Activated CD8-positive, alpha-beta T cell treated with anti-CD3 and anti-CD28 coated beads, Interleukin-2, amount 10 ng/mL, durations not matched to agents 7 days and 5 days (primary cell): ENCODE results near the gene FTO. TPM values are rescaled to one million over a fixed set of nuclear protein-coding genes. Genes with fewer than 3 reads are reported as not detected.

Source experiments
- ATAC-seq: fragments of 150-1000 bp; cut with Tn5 transposase; one replicate; pipeline ENCODE4 v1.10.0; 2021; ENCODE audit warnings: moderate library complexity
- CTCF ChIA-PET: fragments of 350-600 bp; sonication (Branson Sonifier 250); formaldehyde crosslinking; loops from one replicate; lab custom pipeline; 2021; ENCODE audit warnings: antibody characterized with exemption; lab: Charles Lee
- POLR2A ChIA-PET: fragments of 350-600 bp; sonication (Branson Sonifier 250); formaldehyde crosslinking; loops from one replicate; lab custom pipeline; 2021; ENCODE audit warnings: antibody characterized with exemption; lab: Charles Lee
- DNase-seq: peaks from one replicate; pipeline ENCODE4 v3.0.0-alpha.2; 2020
- H3K27ac Mint-ChIP-seq: one replicate; pipeline ENCODE4 v1.8.0; 2021; ENCODE audit warnings: mild to moderate bottlenecking, mixed read lengths
- H3K27me3 Mint-ChIP-seq: one replicate; pipeline ENCODE4 v1.8.0; 2021; ENCODE audit warnings: low read depth, mixed read lengths
- H3K36me3 Mint-ChIP-seq: one replicate; pipeline ENCODE4 v1.8.0; 2021; ENCODE audit warnings: low read depth, mixed read lengths
- H3K4me1 Mint-ChIP-seq: one replicate; pipeline ENCODE4 v1.8.0; 2021; ENCODE audit warnings: low read depth, mixed read lengths
- H3K4me3 Mint-ChIP-seq: one replicate; pipeline ENCODE4 v1.8.0; 2021; ENCODE audit warnings: mild to moderate bottlenecking, mixed read lengths
- H3K9me3 Mint-ChIP-seq: one replicate; pipeline ENCODE4 v1.8.0; 2022; ENCODE audit warnings: mixed read lengths; ENCODE audit not compliant: insufficient read depth
- total RNA-seq, 2 experiments: library from RNA; stranded (reverse); gene quantifications; one replicate each; pipeline ENCODE4 v1.2.3, GENCODE V29; 2021

Gene FTO
- total RNA-seq, 2 experiments from 2014 or later = 40.2 to 44.5 TPM

DNA sequence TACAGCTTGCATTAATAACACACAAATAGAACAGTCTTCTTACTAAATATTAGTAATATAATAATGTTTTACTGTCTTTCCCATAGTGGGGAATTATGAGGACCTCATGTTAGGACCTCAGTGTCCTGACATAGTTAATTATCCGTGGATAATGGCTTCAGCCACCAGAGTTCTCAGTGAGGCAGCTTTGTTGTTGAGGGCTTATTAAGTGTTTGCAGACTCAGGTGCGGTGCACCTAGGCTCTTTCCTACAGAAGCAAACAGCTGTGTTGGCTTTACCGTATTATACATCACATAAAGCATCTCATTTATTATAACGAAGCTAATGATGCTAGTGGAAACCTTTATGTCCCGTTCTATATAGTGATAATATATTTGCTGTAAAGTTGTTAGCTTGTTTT is 246.7 kb downstream of the FTO start:
- CTCF ChIA-PET = interaction anchor here (1.1 to 1.8 kb wide), 3 partner anchors 9 to 401 kb away, joined by 3 to 5 read pairs (median 4); no protein-coding TSS in a partner anchor
- no peaks in the 10 kb centered on the region for H3K9me3 Mint-ChIP-seq
- H3K27me3 Mint-ChIP-seq = no peaks in the 10 kb centered on the region
- POLR2A ChIA-PET = no interaction called here
- H3K27ac Mint-ChIP-seq = no peak overlapping the region
- H3K36me3 Mint-ChIP-seq = peaks cover 2% of the 10 kb centered on the region
- ATAC-seq (no peak), DNase-seq (no peak)
- H3K4me3 Mint-ChIP-seq = no peak overlapping the region
- H3K4me1 Mint-ChIP-seq = peaks cover 30% of the 10 kb centered on the region

DNA sequence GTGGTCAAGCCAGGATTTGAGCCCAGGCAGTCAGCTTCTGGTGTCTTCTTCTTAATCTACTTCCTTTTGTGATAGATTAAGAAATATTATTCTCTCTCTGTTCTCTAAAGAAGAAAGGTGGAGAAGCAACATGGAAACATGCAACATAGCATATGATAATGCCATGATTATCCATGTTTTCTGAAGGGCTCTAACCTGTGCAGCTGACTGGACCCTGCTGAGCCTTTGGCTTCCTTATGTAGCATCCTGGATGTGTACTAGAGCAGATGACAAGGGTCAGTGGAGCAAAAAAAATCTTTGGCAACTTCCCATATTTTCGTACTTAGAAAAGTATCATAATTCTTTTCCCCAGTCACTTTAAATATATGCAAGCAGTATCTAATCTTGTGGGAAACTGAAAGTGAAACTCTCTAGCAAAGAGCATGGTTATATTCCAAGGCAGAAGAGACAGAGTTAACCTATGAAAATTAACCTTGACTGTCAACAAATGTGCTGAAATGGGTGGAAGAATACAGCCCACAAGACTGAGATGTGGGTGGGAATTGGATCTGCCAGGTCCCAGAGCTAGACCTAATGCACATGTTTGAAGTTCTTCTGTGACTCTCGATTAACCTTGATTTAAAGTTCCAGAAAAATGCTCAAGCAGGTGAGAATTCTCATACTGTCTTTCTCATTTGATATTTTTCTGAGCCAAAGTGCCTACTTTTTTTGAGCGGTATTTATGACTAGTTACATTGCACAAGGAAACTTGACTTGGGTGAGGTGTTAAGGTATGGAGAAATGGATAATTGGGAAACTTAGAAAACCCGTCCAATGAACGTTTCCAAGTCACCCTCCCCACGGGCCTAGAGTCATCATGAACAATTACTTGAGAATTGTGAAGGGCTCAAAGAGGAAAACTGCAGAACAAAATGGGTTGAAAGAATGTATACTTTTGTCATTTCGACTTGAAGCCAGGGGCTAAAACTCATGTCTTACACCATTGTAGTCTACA is 248.6 kb downstream of the FTO start:
- CTCF ChIA-PET = no interaction called here
- POLR2A ChIA-PET = no interaction called here
- ATAC-seq (peak; percentile 89), DNase-seq (no peak)
- Mint-ChIP-seq H3K27ac (peak overlapping the region; percentile 76), H3K36me3 (peaks cover 2% of the 10 kb centered on the region), H3K4me3 (peak overlapping the region; percentile 48), H3K27me3 (no peaks in the 10 kb centered on the region), H3K9me3 (no peaks in the 10 kb centered on the region), H3K4me1 (peaks cover 30% of the 10 kb centered on the region)

DNA sequence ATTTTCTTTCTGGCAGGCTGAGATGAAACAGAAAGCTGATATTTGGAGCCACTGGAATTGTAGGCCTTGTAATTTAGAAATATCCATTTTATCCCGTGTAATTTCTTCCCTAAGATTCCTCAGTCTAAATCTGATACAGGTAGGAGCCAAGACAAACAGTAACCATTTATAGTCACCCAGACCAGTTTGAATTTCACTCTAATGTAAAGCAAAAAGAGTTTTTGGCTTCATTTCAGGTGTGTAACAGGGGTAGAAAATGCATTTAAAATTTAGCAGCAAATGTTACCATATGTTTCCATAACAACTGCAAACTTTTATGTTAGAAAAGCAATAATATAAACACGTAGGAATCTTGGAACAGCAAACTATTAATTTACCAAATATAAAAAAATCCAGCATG is 249.4 kb downstream of the FTO start:
- Mint-ChIP-seq H3K27ac (peak overlapping the region; percentile 76), H3K36me3 (peaks cover 2% of the 10 kb centered on the region), H3K9me3 (no peaks in the 10 kb centered on the region), H3K4me1 (peaks cover 30% of the 10 kb centered on the region), H3K27me3 (no peaks in the 10 kb centered on the region), H3K4me3 (no peak overlapping the region)
- ChIA-PET CTCF (no interaction called here), POLR2A (interaction anchor here (0.5 kb wide), 1 partner anchor 418 kb away, joined by 4 read pairs; no protein-coding TSS in a partner anchor)
- ATAC-seq = no peak
- DNase-seq = no peak

DNA sequence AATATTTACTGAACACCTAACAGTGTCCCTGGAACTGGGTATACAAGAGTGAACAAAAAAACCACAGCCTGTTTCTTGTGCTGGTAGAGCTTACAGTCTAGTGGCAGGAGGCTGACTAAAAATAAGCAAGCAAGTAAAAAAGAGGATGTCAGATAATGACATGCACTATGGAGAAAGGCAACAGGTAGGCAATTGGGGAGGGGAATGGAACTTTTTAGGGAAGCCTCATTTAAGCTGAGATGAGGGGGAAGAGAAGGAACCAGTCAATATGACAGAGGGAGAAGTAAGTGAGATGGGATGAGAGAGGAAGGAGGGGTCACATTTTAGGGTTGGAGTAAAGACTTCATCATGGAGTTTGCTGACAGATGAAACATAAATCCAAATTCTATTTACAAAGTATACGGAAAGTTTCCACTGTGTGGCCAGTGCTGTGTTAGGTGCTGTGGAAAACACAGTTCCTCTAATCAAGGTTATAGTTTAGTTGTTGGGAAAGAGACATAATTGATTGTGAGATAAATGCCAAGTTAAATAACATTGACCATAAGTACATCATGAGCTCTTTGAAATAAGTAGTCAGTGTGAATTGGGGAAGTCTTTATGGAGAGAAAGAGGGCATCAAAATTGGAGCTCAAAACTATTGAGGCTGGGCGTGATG is 251.4 kb downstream of the FTO start:
- Mint-ChIP-seq H3K9me3 (no peaks in the 10 kb centered on the region), H3K27ac (no peak overlapping the region), H3K4me3 (no peak overlapping the region), H3K27me3 (no peaks in the 10 kb centered on the region), H3K4me1 (peaks cover 38% of the 10 kb centered on the region), H3K36me3 (peaks cover 2% of the 10 kb centered on the region)
- ATAC-seq = no peak
- CTCF ChIA-PET = interaction anchor here (1.6 to 1.8 kb wide), 2 partner anchors 9 to 64 kb away, joined by 5 to 10 read pairs; no protein-coding TSS in a partner anchor
- POLR2A ChIA-PET = no interaction called here
- DNase-seq = no peak

DNA sequence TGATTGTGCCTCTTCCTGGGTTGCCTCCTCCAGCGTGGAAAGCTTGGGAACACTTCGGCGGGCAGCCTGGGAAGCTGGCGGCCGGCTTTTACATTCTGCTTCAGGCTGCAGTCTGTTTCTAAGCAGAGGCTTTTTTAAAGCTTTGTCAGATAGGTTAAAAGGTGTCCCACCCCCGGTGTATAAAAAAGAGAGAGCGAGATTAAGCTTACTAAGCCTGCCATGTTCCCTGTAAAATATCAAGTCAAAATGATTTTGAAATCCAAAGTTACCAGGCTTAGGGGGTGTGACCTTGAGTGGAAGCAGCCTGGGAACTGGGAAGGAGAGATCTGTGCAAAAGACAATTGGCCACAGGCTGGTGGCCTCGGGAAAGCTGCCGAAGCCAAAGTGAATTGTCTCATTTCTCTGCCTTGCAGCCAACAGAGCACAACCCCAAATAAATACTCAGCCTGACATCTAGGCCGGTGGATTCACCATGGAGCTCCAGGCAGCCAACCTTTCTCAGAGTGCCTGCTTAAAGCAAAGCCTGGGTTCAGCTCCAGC is 254.5 kb downstream of the FTO start:
- DNase-seq = no peak
- Mint-ChIP-seq H3K27ac (no peak overlapping the region), H3K27me3 (no peaks in the 10 kb centered on the region), H3K36me3 (peaks cover 2% of the 10 kb centered on the region), H3K9me3 (no peaks in the 10 kb centered on the region), H3K4me3 (no peak overlapping the region), H3K4me1 (peaks cover 32% of the 10 kb centered on the region)
- CTCF ChIA-PET = interaction anchor here (1.5 kb wide), 1 partner anchor 13 kb away, joined by 5 read pairs; no protein-coding TSS in a partner anchor
- POLR2A ChIA-PET = no interaction called here
- ATAC-seq = no peak

DNA sequence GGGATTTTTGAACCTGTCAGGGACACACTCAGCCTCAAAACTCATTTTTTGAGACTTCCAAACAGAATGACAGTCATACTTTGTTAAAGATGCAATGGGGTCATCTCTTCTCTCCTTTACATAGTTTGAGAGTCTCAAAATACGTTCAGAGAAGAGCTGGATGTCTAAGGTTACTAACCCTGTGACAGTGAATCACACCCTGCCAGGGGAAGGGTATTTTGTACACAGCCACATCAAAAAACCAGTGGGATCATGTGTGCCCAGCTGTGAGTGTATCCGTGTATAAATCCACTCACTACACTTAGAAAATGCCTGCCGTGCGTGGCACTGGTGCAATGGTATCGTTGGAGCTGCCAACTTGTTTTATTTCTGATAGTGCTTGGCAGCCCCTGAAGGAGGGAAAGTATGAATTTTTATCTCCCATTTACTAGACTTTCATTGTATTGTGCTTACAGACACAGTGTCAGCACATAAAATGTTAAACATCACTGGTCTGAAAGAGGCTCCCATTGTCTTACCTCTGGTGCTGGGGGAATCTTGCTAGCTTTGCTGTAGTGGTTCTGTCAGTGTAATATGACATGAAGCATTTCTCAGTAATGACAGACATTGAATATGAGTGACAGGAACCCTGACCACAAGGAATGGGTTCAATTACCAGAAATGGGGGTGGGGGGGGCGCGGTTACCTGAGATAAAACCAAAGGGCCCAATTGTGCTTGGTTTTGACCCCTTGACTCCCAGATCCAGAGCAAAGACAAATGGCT is 256.3 kb downstream of the FTO start:
- Mint-ChIP-seq H3K4me3 (no peak overlapping the region), H3K9me3 (no peaks in the 10 kb centered on the region), H3K27ac (no peak overlapping the region), H3K36me3 (no peaks in the 10 kb centered on the region), H3K27me3 (no peaks in the 10 kb centered on the region), H3K4me1 (peaks cover 19% of the 10 kb centered on the region)
- ChIA-PET POLR2A (no interaction called here), CTCF (interaction anchor here (0.9 kb wide), 1 partner anchor 10 kb away, joined by 3 read pairs; no protein-coding TSS in a partner anchor)
- DNase-seq (no peak), ATAC-seq (no peak)

DNA sequence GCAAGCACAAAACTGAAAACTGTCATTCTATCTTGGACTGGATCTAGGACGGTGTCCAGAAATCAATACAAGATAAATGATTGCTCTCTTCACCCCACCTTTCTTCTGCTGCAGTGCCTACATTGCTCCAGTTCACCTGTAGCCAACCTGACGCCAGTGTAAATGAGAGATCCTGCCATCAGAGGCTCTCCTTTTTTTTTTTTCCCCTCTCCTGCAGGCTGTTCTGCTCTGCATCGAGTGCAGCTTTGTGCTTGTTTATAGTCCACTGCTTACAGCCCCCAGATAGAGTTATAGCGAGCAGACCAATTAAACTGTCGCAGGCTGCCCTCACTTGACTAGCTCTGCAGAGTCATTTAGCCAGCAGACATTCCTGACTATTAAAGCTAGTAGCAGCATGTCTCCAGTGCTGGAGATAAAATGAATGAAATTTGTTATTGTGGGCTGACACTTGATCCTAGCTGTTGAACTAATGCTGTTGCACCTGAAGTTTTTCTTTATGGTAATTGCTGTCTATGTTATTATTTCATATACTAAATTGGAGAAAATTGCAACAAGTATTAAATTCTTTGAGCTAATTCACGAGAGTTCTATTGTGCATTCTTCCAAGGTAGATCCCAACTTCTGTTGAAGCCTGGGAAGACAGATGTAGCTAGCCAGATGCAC is 257.1 kb downstream of the FTO start:
- POLR2A ChIA-PET = no interaction called here
- no peaks in the 10 kb centered on the region for H3K9me3 Mint-ChIP-seq
- H3K27ac Mint-ChIP-seq = no peak overlapping the region
- CTCF ChIA-PET = no interaction called here
- no peak for DNase-seq
- H3K36me3 Mint-ChIP-seq = no peaks in the 10 kb centered on the region
- ATAC-seq = no peak
- no peak overlapping the region for H3K4me3 Mint-ChIP-seq
- peaks cover 19% of the 10 kb centered on the region for H3K4me1 Mint-ChIP-seq
- H3K27me3 Mint-ChIP-seq = no peaks in the 10 kb centered on the region

DNA sequence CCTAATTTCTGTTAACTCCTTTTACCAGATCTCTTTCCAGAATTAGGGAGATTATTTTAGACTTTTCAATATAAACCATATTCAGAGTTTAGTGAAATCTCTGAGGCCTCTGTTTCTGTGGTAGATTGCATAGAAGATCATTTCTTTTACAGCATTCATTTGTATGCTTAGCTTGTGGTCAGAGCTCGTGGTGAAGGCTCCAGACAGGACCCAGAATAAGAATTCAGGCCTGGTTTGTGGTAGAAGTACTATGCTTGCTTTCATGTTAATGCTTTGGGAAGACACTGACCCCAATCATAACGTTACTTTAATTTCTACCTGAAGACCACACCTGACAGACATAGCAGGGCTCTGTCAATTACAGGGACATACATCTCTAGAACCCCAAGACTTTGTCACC is 258.1 kb downstream of the FTO start:
- no peak overlapping the region for H3K27ac Mint-ChIP-seq
- ATAC-seq (no peak), DNase-seq (no peak)
- ChIA-PET POLR2A (no interaction called here), CTCF (no interaction called here)
- H3K36me3 Mint-ChIP-seq = no peaks in the 10 kb centered on the region
- H3K4me1 Mint-ChIP-seq = peaks cover 19% of the 10 kb centered on the region
- no peaks in the 10 kb centered on the region for H3K9me3 Mint-ChIP-seq
- H3K27me3 Mint-ChIP-seq = no peaks in the 10 kb centered on the region
- no peak overlapping the region for H3K4me3 Mint-ChIP-seq

DNA sequence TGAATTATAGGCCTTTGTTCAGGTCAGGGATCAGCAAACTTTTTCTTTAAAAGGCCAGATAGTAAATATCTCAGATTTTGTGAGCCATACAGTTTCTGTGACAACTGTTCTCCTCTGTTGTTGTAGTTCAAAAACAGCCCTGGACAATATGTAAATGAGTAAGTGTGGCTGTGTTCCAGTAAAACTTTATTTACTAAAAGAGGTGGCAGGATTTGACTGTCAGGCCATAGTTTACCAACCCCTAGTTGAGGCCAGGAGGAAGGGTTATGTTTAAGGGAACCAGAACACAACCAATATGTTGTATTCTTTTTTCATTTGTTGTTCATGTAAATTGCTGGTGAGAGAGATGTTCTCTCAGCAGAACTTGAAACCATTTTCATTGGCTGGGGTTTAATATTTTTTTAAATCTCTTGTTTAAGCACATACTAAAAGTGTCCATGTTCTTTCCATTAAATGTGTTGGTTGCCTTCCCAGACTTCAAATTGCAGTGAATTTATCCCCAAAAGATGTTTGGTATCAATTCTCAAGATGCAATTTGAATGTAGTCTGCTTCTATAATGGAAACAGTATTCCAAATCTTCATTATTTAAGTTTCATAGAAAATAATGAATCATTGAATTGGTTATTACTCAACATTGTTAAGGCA is 260.3 kb downstream of the FTO start:
- H3K36me3 Mint-ChIP-seq = no peaks in the 10 kb centered on the region
- H3K4me3 Mint-ChIP-seq = no peak overlapping the region
- H3K27me3 Mint-ChIP-seq = no peaks in the 10 kb centered on the region
- ATAC-seq (no peak), DNase-seq (no peak)
- H3K4me1 Mint-ChIP-seq = peaks cover 19% of the 10 kb centered on the region
- ChIA-PET POLR2A (no interaction called here), CTCF (no interaction called here)
- no peaks in the 10 kb centered on the region for H3K9me3 Mint-ChIP-seq
- H3K27ac Mint-ChIP-seq = no peak overlapping the region

DNA sequence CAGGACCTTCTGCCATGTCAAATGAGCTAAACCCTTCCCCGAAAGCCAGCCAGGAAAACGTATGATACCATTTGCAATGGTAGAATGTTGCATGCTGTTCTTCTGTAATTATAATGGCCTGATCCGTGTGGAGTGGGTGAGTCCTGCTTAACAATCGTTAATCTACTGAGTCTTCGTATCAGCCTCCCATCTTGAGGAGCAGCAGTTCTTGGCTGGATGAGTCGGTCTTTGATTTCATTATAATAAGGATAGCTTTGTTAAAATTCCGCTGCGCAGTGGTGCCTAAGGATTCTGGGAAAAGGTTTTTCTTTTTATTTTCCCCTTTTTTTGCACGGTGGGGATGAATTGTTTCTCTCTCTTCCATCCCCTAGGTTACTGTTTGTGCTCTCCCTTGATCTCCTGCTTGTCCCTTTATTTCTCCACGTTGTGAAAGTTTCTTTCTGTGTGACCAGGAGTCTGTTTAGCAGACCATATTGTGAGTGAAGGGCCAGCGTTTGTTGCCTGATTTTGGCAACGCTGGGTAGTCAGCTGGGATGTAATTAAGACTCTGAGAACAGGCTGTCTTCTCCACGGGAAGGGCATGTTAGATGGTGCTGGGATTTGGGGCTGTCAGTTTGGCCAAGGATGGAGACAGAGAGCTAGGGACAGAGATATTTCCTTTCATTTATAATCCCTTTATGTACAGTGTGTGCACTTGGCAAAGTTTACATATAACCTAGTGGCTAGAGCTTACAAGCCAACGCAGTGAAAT is 263.0 kb downstream of the FTO start:
- no peaks in the 10 kb centered on the region for H3K36me3 Mint-ChIP-seq
- H3K4me1 Mint-ChIP-seq = peaks cover 2% of the 10 kb centered on the region
- no peak overlapping the region for H3K4me3 Mint-ChIP-seq
- no peaks in the 10 kb centered on the region for H3K9me3 Mint-ChIP-seq
- DNase-seq (no peak), ATAC-seq (no peak)
- H3K27me3 Mint-ChIP-seq = no peaks in the 10 kb centered on the region
- CTCF ChIA-PET = no interaction called here
- no peak overlapping the region for H3K27ac Mint-ChIP-seq
- POLR2A ChIA-PET = no interaction called here
